ENCODE data around the gene DYSF.

DNA sequence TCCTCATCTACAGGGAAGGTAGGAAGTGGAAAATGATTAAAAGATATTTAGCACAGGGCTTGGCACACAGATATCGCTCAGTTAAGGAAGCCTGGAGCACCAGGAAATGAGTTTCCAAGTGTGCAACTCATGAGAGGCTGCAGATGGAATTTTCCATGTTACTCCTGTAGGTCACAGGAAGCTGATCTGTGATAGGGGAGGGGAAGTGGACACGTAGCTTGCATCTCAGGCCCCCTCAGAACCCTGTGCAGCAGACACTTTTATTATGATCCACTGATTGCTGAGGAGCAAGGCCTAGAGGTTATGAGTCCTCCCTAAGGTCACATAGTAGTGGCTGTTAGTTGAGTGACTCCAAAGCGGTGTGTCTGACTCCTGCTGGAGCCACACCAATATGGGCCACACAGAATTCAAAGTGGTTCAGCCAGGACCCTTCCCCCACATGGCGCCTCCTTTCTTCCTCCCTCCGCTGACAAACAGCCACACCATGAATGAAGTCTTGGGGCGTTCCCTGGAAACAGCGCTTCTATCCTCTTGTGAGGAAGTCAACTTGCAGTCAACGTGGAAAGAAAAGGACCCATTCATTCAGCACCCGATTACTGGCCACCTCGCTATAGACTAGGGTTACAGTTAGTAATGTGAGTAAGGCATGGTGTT lies 21.5 kb downstream of the DYSF start:
- TF ChIP-seq FOXP2 (optimal IDR thresholded peaks at IDR 0.05; ENCODE audit: control extremely low read depth, extremely low read length, insufficient read depth): no peak
- TF ChIP-seq POLR2AphosphoS5 (IDR thresholded peaks at IDR 0.05; ENCODE audit: borderline replicate concordance, low read depth, low read length): no peak
- no peak for TF ChIP-seq EZH2 (IDR thresholded peaks at IDR 0.05)

Measured in SK-N-MC (cell line).